GM18873 (cell line): ENCODE data around the gene BPIFB2.
"Not testable (repeated sequence)": the region's sequence is repeated elsewhere in the genome, so short reads cannot be mapped to it uniquely, and the experiment has no call there.

Experiments
- ATAC-seq: cut with Tn5 transposase; IDR thresholded peaks from one replicate; pipeline ENCODE4 v1.9.1; 2021; ENCODE audit warnings: mild to moderate bottlenecking, moderate library complexity, moderate number of reproducible peaks; ENCODE audit not compliant: unreplicated experiment, low FRiP score

Gene BPIFB2

GRCh38 chr20:33007376-33008335 is at the start of gene BPIFB2:
Gene BPIFB2 (plus strand): TSS chr20:33007704. CDS start chr20:33008575, 871 bp downstream.
- no peak for ATAC-seq

GRCh38 chr20:32958574-32958973 is 48.9 kb upstream of the BPIFB2 start:
- no peak for ATAC-seq

- ATAC-seq = no peak
Measured at GRCh38 chr20:32959351-32960221, 47.9 kb upstream of the BPIFB2 start.

- no peak for ATAC-seq
Measured at GRCh38 chr20:32960222-32960518, 47.3 kb upstream of the BPIFB2 start.

GRCh38 chr20:32960849-32961731 is 46.4 kb upstream of the BPIFB2 start:
- no peak for ATAC-seq

GRCh38 chr20:32962053-32962452 is 45.5 kb upstream of the BPIFB2 start:
- ATAC-seq = no peak

GRCh38 chr20:32962646-32963045 is 44.9 kb upstream of the BPIFB2 start:
- not testable (repeated sequence) for ATAC-seq

GRCh38 chr20:32963176-32963575 is 44.3 kb upstream of the BPIFB2 start:
- ATAC-seq = no peak

GRCh38 chr20:32964575-32964974 is 42.9 kb upstream of the BPIFB2 start:
- no peak for ATAC-seq

GRCh38 chr20:32965115-32965514 is 42.4 kb upstream of the BPIFB2 start:
- no peak for ATAC-seq

GRCh38 chr20:32965581-32966373 is 41.7 kb upstream of the BPIFB2 start:
- ATAC-seq = no peak

GRCh38 chr20:32966382-32966781 is 41.1 kb upstream of the BPIFB2 start:
- no peak for ATAC-seq

- no peak for ATAC-seq
Measured at GRCh38 chr20:32966881-32967781, 40.4 kb upstream of the BPIFB2 start.

GRCh38 chr20:32967961-32968457 is 39.5 kb upstream of the BPIFB2 start:
- no peak for ATAC-seq

GRCh38 chr20:32968478-32969241 is 38.8 kb upstream of the BPIFB2 start:
- ATAC-seq = no peak

GRCh38 chr20:32969356-32970114 is 38.0 kb upstream of the BPIFB2 start:
- no peak for ATAC-seq
